HG02885 (cell line): Measurements from ENCODE around the gene RELB.
"Not testable (repeated sequence)": the region's sequence is repeated elsewhere in the genome, so short reads cannot be mapped to it uniquely, and the experiment has no call there.

Source experiments
- ATAC-seq: cut with Tn5 transposase; IDR thresholded peaks from one replicate; pipeline ENCODE4 v1.9.1; 2021; ENCODE audit warnings: mild to moderate bottlenecking; ENCODE audit not compliant: unreplicated experiment, poor library complexity

Gene RELB

GRCh38 chr19:45001087-45001739 is at the start of gene RELB:
RELB (plus strand) TSS chr19:45001464; CDS start chr19:45001580, 116 bp downstream.
- ATAC-seq: peak; percentile 65

- peak; percentile 7 for ATAC-seq
Observed at GRCh38 chr19:44954278-44954648, 47.0 kb upstream of the RELB start.

DNA sequence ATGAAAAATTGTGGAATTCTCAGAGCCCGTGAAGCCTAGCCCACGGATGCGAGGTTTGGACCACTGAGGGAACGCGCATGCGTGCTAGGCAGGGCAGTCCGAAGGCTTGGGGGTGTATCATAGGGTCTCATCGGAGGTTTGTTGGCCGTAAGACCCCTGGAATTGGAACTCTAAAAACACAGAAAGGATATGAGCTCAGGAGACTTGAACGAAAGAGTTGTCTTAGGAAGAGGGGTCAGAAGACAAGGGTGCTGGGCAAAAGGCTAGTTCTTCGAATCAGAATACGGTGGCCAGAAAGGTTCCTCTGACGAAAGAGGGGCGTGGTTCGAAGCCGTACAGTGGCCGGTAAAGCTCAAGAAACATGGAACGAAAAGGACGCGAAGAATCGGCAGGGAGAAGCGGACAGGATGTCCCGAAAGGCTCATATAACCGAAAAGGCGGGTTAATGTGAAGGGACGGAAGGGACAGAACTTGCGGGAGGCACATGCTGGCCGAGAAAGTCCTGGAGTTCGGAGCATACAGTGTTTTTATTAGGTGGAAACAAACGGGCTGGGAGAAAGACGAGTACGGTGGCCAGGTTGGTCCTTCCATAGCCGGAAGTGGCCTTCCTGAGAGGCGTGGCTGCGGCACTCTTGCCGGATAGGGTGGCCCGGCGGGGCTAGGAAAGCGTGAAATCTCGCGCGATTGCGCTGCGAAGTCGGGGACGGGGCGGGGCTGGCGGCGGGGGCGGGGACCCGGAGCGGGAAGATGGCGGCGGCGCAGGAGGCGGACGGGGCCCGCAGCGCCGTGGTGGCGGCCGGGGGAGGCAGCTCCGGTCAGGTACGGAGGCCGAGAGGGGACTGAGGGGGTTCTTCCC is 46.4 kb upstream of the RELB start, which contains the start of gene CLPTM1:
TSS of gene CLPTM1 (plus strand) at position 732 of the 856 bp plus-strand sequence. CDS start at position 748, 16 bp downstream.
- peak; percentile 86 for ATAC-seq

- ATAC-seq: no peak
Observed at GRCh38 chr19:44955505-44956439, 45.5 kb upstream of the RELB start.

- no peak for ATAC-seq
Observed at GRCh38 chr19:44957526-44957925, 43.7 kb upstream of the RELB start.

DNA sequence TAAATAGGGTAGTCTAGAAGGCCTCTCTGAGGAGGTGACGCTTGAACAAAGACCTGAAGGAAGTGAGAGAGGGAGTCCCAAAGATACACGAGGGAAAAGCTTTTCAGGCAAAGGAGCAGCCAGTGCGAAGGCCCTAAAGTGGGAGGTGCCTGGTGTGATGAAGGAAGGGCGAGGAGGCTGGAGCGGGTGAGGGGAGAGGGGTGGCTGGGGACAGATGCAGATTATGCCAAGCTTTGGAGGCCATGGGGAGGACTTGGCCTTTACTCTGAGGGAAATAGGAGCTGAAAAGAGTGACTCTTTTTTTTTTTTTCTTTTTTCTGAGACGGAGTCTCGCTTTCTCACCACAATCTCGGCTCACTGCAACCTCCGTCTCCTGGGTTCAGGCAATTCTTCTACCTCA is 43.2 kb upstream of the RELB start:
- ATAC-seq: no peak

GRCh38 chr19:44959691-44960090 is 41.6 kb upstream of the RELB start:
- ATAC-seq: no peak

- ATAC-seq: no peak
Observed at GRCh38 chr19:44960906-44961728, 40.1 kb upstream of the RELB start.

DNA sequence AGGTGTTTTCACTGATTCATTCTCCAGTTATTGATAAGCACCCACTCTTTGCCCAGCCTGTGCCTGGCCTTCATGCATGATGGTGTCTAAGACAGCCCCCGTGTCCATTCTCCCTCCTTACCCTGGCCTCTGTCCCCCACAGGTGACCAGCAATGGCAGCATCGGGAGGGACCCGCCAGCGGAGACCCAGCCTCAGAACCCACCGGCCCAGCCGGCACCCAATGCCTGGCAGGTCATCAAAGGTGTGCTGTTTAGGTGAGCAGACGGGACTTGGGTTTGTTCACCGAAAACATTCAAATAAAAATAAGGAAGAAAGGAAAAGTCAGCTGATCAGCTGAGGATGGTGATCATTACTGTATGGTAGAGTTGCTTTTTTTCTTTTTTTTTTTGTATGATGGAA is 39.4 kb upstream of the RELB start:
- no peak for ATAC-seq

GRCh38 chr19:44968118-44968517 is 33.1 kb upstream of the RELB start:
- no peak for ATAC-seq

DNA sequence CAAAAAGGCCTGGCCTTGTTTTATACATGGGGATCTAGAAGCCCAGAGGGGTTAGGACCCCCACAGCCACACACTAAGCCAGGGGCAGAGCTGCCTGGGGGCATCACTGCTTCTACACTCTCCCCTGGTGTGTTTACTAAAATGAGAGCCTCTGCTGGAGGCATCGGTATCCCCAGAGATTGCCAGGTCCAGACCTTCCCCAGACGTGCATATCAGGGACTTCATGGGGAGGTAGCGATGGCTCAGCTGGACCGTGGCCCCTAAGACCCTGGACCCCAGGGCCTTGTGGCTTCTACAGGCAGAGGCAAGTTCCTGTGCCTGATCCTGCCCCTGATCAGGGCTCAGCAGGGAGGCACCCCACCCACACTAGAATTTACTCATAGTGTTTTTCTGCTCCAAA is 32.6 kb upstream of the RELB start:
- no peak for ATAC-seq

GRCh38 chr19:44969437-44969836 is 31.8 kb upstream of the RELB start:
- no peak for ATAC-seq

DNA sequence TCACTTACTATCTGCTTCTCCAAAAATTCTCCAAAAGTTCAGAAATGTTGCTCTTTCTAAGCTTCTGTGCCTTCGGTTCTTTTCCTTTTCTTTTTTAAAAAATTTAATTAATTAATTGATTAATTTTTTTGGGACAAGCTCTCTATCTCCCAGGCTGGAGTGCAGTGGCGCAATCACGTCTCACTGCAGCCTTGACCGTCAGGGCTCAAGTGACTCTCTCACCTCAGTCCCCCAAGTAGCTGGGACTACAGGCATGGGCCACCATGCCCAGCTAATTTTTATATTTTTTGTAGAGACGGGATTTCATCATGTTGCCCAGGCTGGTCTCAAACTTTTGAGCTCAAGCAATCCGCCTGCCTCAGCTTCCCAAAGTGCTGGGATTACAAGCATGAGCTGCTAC is 29.8 kb upstream of the RELB start:
- ATAC-seq: not testable (repeated sequence)

DNA sequence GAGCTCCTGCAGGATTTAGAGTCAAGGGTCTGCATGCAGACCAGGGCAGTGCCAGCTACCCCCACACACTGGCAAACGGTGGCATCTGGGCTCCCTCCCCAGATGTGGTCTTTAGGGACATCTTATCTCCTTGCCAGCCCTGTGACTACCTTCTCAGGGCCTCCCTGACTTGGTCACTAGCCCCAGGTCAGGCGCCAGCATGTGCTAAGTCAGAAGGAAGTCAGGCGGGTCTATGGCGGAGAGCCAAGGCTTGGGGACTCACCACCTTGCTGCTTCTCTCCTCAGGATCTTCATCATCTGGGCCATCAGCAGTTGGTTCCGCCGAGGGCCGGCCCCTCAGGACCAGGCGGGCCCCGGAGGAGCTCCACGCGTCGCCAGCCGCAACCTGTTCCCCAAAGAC is 28.5 kb upstream of the RELB start:
- ATAC-seq: no peak

- ATAC-seq: no peak
Observed at GRCh38 chr19:44973982-44974735, 27.1 kb upstream of the RELB start.

- ATAC-seq: no peak
Observed at GRCh38 chr19:44974857-44975256, 26.4 kb upstream of the RELB start.

- ATAC-seq: no peak
Observed at GRCh38 chr19:44975444-44975843, 25.8 kb upstream of the RELB start.

DNA sequence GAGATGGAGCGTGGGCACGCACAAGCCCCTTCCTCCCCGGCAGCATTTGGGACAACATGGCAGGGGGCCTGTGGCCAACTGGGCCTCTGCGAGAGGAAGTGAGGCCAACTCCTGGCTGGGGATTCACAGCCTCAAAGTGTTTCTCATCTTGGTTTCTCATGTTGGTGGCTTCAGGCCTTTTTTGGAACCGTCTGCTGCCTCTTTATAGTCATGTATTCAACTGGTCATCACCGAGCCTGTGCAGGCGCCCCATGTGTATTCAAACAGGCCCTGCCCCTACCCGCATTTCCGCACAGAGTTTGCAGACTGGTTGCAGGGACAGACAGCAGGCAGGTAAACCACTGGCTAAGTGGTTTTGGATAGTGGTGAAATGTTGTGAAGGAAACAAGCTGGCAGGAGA is 17.3 kb upstream of the RELB start:
- no peak for ATAC-seq

- ATAC-seq: no peak
Observed at GRCh38 chr19:44985445-44985844, 15.8 kb upstream of the RELB start.
